H9 (cell line): ENCODE data around the gene ITIH5. TPM values are rescaled to one million over a fixed set of nuclear protein-coding genes. Genes with fewer than 3 reads are reported as not detected.

ENCODE experiments used
- DNase-seq: peaks from one replicate; pipeline ENCODE4 v3.0.0-alpha.2; 2017
- H2AFZ ChIP-seq: one replicate; pipeline ENCODE4 v1.6.1; 2013; ENCODE audit warnings: mild to moderate bottlenecking, low read length, control low read depth, moderate library complexity
- H2AK5ac ChIP-seq: 2 replicates; pipeline ENCODE4 v1.6.1; 2013; ENCODE audit warnings: low read length, control low read depth, mixed read lengths; ENCODE audit not compliant: insufficient read length
- H2BK120ac ChIP-seq: one replicate; pipeline ENCODE4 v1.6.1; 2013; ENCODE audit warnings: low read depth, mild to moderate bottlenecking, low read length, control low read depth, inconsistent platforms; ENCODE audit not compliant: poor library complexity, severe bottlenecking
- H2BK12ac ChIP-seq: 2 replicates; pipeline ENCODE4 v1.6.1; 2013; ENCODE audit warnings: low read length, control low read depth, mixed read lengths, low read depth; ENCODE audit not compliant: insufficient read length
- H2BK15ac ChIP-seq: 2 replicates; pipeline ENCODE4 v1.6.1; 2013; ENCODE audit warnings: low read depth, low read length, control low read depth
- H2BK20ac ChIP-seq: one replicate; pipeline ENCODE4 v1.6.1; 2013; ENCODE audit warnings: low read depth, mild to moderate bottlenecking, low read length, control low read depth, inconsistent platforms; ENCODE audit not compliant: poor library complexity, severe bottlenecking
- H2BK5ac ChIP-seq: 2 replicates; pipeline ENCODE4 v1.6.1; 2013; ENCODE audit warnings: low read length, control low read depth, mixed read lengths; ENCODE audit not compliant: insufficient read length
- H3K14ac ChIP-seq: 2 replicates; pipeline ENCODE4 v1.6.1; 2013; ENCODE audit warnings: low read length, control low read depth; ENCODE audit not compliant: insufficient read depth
- H3K18ac ChIP-seq: 2 replicates; pipeline ENCODE4 v1.6.1; 2013; ENCODE audit warnings: low read depth, mild to moderate bottlenecking, mixed read lengths, low read length, control low read depth; ENCODE audit not compliant: insufficient read length
- H3K23ac ChIP-seq: 2 replicates; pipeline ENCODE4 v1.6.1; 2013; ENCODE audit warnings: low read length, control low read depth, mixed read lengths, low read depth; ENCODE audit not compliant: insufficient read length
- H3K23me2 ChIP-seq: 2 replicates; pipeline ENCODE4 v1.6.1; 2013; ENCODE audit warnings: low read depth, mild to moderate bottlenecking, mixed read lengths, low read length, control low read depth; ENCODE audit not compliant: insufficient read length, poor library complexity, severe bottlenecking
- H3K27ac ChIP-seq: 2 replicates; pipeline ENCODE4 v1.5.1; 2013; ENCODE audit warnings: low read length, control low read depth, mixed read lengths, low read depth; ENCODE audit not compliant: insufficient read length
- H3K27me3 ChIP-seq: 2 replicates; pipeline ENCODE4 v1.6.1; 2013; ENCODE audit warnings: low read length, control low read depth, inconsistent platforms; ENCODE audit not compliant: insufficient read depth
- H3K4ac ChIP-seq: 2 replicates; pipeline ENCODE4 v1.6.1; 2013; ENCODE audit warnings: low read depth, mild to moderate bottlenecking, control low read depth, inconsistent platforms, low read length, moderate library complexity
- H3K4me1 ChIP-seq: 2 replicates; pipeline ENCODE4 v1.6.1; 2013; ENCODE audit warnings: low read length, control low read depth, inconsistent platforms; ENCODE audit not compliant: insufficient read depth
- H3K4me2 ChIP-seq: 2 replicates; pipeline ENCODE4 v1.6.1; 2013; ENCODE audit warnings: low read length, control low read depth, mixed read lengths; ENCODE audit not compliant: insufficient read length, insufficient read depth
- H3K56ac ChIP-seq: 2 replicates; pipeline ENCODE4 v1.6.1; 2013; ENCODE audit warnings: low read depth, mild to moderate bottlenecking, mixed read lengths, low read length, control low read depth; ENCODE audit not compliant: insufficient read length
- H3K79me1 ChIP-seq: 2 replicates; pipeline ENCODE4 v1.6.1; 2013; ENCODE audit warnings: low read depth, mild to moderate bottlenecking, moderate library complexity, low read length, control low read depth, inconsistent platforms; ENCODE audit not compliant: insufficient read depth, poor library complexity, severe bottlenecking
- H3K79me2 ChIP-seq: 2 replicates; pipeline ENCODE4 v1.6.1; 2013; ENCODE audit warnings: low read length, control low read depth, inconsistent platforms; ENCODE audit not compliant: insufficient read depth
- H3K9ac ChIP-seq: 2 replicates; pipeline ENCODE4 v1.6.1; 2013; ENCODE audit warnings: low read length, control low read depth, mixed read lengths; ENCODE audit not compliant: insufficient read length; ENCODE audit errors: extremely low read depth
- H3K9me3 ChIP-seq: one replicate; pipeline ENCODE4 v1.6.1; 2013; ENCODE audit warnings: low read depth, low read length, inconsistent platforms; ENCODE audit not compliant: control insufficient read depth
- H3T11ph ChIP-seq: one replicate; pipeline ENCODE4 v1.6.1; 2013; ENCODE audit warnings: mild to moderate bottlenecking, low read length, control low read depth, inconsistent platforms
- H4K20me1 ChIP-seq: one replicate; pipeline ENCODE4 v1.6.1; 2013; ENCODE audit not compliant: control insufficient read depth, insufficient read length, insufficient read depth
- H4K5ac ChIP-seq: 2 replicates; pipeline ENCODE4 v1.6.1; 2013; ENCODE audit warnings: low read depth, mild to moderate bottlenecking, mixed read lengths, low read length, control low read depth; ENCODE audit not compliant: insufficient read length
- H4K8ac ChIP-seq: replicated peaks from 2 replicates; pipeline ENCODE4 v1.6.1; 2013; ENCODE audit warnings: low read length, control low read depth, mixed read lengths, low read depth; ENCODE audit not compliant: insufficient read length
- H4K91ac ChIP-seq: 2 replicates; pipeline ENCODE4 v1.6.1; 2013; ENCODE audit warnings: low read depth, mild to moderate bottlenecking, moderate library complexity, mixed read lengths, low read length, control low read depth; ENCODE audit not compliant: insufficient read length
- H3K27ac Mint-ChIP-seq, 3 experiments: 2 replicates in 2 of 3; 3 replicates in 1 of 3; pipeline ENCODE4 v1.8.0; 2020 to 2021; ENCODE audit warnings: mixed read lengths in 3 of 3, mild to moderate bottlenecking in 1 of 3, moderate library complexity in 1 of 3
- H3K27me3 Mint-ChIP-seq: 2 replicates; pipeline ENCODE4 v1.8.0; 2021; ENCODE audit warnings: low read depth, mild to moderate bottlenecking, moderate library complexity, mixed read lengths
- H3K36me3 Mint-ChIP-seq, 3 experiments: 2 replicates in 2 of 3; 3 replicates in 1 of 3; pipeline ENCODE4 v1.8.0; 2020 to 2021; ENCODE audit warnings: low read depth in 3 of 3, mixed read lengths in 3 of 3; ENCODE audit not compliant: insufficient read depth in 1 of 3
- H3K4me1 Mint-ChIP-seq, 2 experiments: 2 replicates each; pipeline ENCODE4 v1.8.0; 2020; ENCODE audit warnings: mixed read lengths in 2 of 2
- H3K4me3 Mint-ChIP-seq, 2 experiments: 2 replicates in 1 of 2; 3 replicates in 1 of 2; pipeline ENCODE4 v1.8.0; 2020 to 2021; ENCODE audit warnings: mild to moderate bottlenecking in 2 of 2, mixed read lengths in 2 of 2, moderate library complexity in 1 of 2
- H3K9me3 Mint-ChIP-seq, 2 experiments: 2 replicates in 1 of 2; 3 replicates in 1 of 2; pipeline ENCODE4 v1.8.0; 2020; ENCODE audit warnings: mild to moderate bottlenecking in 2 of 2, mixed read lengths in 2 of 2, moderate library complexity in 1 of 2
- total RNA-seq: library from RNA; stranded (reverse); gene quantifications from 2 replicates; pipeline ENCODE4 v1.2.1, GENCODE V29; 2021
- TF ChIP-seq, protein P1 (sequence below): fragments of 200-600 bp; sonication (generic); conservative IDR thresholded peaks from 3 replicates; pipeline ENCODE4 v1.8.0; 2021; ENCODE audit warnings: antibody characterized with exemption, mild to moderate bottlenecking

Gene ITIH5
- total RNA-seq, 1 experiment from 2014 or later: 1.3 TPM

DNA sequence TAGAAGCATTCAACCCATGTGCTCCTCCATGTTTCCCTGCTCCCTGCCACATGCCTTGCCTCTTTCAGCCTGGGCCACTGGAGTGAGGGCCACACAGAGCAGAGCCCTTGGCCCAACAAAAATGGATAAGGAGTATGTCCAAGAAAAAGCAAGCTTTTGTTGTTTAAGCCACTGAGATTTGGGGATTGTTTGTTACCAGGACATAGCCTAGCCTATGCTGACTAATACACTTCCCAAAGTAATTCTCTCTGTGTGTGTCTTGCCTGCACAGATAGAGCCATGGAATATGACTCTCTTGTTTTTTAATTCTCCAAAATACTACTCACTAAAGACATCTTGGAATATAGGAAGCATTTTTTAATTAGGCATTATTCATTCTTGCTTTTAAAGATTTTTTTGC lies 22.8 kb upstream of the ITIH5 start:
- no peak overlapping the region for H3T11ph ChIP-seq
- H3K56ac ChIP-seq: no peak overlapping the region
- no peak overlapping the region for H3K4ac ChIP-seq
- H3K4me2 ChIP-seq: no peak overlapping the region
- H3K23ac ChIP-seq: no peak overlapping the region
- no peak overlapping the region for H2BK15ac ChIP-seq
- no peak for DNase-seq
- H4K5ac ChIP-seq: no peak overlapping the region
- no peaks in the 10 kb centered on the region for H4K20me1 ChIP-seq
- H3K9ac ChIP-seq: no peak overlapping the region
- H3K27ac Mint-ChIP-seq: no peak overlapping the region
- H2AFZ ChIP-seq: no peak overlapping the region
- H2BK12ac ChIP-seq: no peak overlapping the region
- H3K4me3 Mint-ChIP-seq: no peak overlapping the region
- no peak overlapping the region for H4K91ac ChIP-seq
- no peak overlapping the region for H4K8ac ChIP-seq
- no peak overlapping the region for H2BK20ac ChIP-seq
- H3K14ac ChIP-seq: no peak overlapping the region
- peaks cover 45 to 48% of the 10 kb centered on the region in 2 experiments for H3K9me3 Mint-ChIP-seq
- H3K4me1 Mint-ChIP-seq: peaks cover 0 to 3% of the 10 kb centered on the region in 2 experiments; a peak in 1 of 4 replicates
- no peaks in the 10 kb centered on the region for H3K23me2 ChIP-seq
- peaks cover 3% of the 10 kb centered on the region for H3K27me3 Mint-ChIP-seq
- no peak overlapping the region for H2AK5ac ChIP-seq
- H3K36me3 Mint-ChIP-seq: peaks cover 7 to 30% (median 17%) of the 10 kb centered on the region in 3 experiments
- no peak overlapping the region for H3K18ac ChIP-seq
- H3K4me1 ChIP-seq: no peaks in the 10 kb centered on the region
- no peaks in the 10 kb centered on the region for H3K27me3 ChIP-seq
- no peak overlapping the region for H3K27ac ChIP-seq
- H3K9me3 ChIP-seq: no peaks in the 10 kb centered on the region
- no peak overlapping the region for H2BK120ac ChIP-seq
- no peak overlapping the region for H2BK5ac ChIP-seq
- TF ChIP-seq, protein P1, sequence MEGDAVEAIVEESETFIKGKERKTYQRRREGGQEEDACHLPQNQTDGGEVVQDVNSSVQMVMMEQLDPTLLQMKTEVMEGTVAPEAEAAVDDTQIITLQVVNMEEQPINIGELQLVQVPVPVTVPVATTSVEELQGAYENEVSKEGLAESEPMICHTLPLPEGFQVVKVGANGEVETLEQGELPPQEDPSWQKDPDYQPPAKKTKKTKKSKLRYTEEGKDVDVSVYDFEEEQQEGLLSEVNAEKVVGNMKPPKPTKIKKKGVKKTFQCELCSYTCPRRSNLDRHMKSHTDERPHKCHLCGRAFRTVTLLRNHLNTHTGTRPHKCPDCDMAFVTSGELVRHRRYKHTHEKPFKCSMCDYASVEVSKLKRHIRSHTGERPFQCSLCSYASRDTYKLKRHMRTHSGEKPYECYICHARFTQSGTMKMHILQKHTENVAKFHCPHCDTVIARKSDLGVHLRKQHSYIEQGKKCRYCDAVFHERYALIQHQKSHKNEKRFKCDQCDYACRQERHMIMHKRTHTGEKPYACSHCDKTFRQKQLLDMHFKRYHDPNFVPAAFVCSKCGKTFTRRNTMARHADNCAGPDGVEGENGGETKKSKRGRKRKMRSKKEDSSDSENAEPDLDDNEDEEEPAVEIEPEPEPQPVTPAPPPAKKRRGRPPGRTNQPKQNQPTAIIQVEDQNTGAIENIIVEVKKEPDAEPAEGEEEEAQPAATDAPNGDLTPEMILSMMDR: no peak
- H3K79me2 ChIP-seq: no peaks in the 10 kb centered on the region
- H3K79me1 ChIP-seq: no peaks in the 10 kb centered on the region
